Measurements from ENCODE around the gene SCGB2A2.

Gene SCGB2A2

DNA sequence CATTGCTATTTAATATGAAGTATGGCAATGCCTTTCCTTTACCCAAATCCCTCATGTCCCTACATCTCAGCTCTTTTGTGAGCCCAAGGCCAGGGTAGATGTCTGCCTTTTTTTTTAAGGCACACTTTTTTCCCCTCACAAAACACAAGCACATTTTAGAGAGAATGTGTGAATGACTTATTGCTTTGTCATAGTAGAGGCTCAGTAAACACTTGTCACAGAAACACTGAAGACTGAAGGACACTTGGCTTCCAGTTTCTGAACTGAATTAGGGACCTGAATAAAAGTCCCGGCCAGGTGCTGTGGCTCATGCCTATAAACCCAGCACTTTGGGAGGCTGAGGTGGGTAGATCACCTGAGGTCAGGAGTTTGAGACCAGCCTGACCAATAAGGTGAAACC is 2.9 kb upstream of the SCGB2A2 start:
- Histone ChIP-seq H3K27me3 (peaks cover 70% of the 10 kb centered on the region), H3K27ac (no peak overlapping the region), H3K4me3 (ENCODE audit: low read depth in 1 of 2, low read length in 1 of 2) (no peak overlapping the region), H3K36me3 (no peaks in the 10 kb centered on the region), H3K4me1 (ENCODE audit: control insufficient read depth in 1 of 2, insufficient read depth in 1 of 2, low read depth in 1 of 2, low read length in 1 of 2) (no peaks in the 10 kb centered on the region), H3K9me3 (no peaks in the 10 kb centered on the region)
- TF ChIP-seq, protein P1, sequence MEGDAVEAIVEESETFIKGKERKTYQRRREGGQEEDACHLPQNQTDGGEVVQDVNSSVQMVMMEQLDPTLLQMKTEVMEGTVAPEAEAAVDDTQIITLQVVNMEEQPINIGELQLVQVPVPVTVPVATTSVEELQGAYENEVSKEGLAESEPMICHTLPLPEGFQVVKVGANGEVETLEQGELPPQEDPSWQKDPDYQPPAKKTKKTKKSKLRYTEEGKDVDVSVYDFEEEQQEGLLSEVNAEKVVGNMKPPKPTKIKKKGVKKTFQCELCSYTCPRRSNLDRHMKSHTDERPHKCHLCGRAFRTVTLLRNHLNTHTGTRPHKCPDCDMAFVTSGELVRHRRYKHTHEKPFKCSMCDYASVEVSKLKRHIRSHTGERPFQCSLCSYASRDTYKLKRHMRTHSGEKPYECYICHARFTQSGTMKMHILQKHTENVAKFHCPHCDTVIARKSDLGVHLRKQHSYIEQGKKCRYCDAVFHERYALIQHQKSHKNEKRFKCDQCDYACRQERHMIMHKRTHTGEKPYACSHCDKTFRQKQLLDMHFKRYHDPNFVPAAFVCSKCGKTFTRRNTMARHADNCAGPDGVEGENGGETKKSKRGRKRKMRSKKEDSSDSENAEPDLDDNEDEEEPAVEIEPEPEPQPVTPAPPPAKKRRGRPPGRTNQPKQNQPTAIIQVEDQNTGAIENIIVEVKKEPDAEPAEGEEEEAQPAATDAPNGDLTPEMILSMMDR (IDR thresholded peaks at IDR 0.05) = no peak

DNA sequence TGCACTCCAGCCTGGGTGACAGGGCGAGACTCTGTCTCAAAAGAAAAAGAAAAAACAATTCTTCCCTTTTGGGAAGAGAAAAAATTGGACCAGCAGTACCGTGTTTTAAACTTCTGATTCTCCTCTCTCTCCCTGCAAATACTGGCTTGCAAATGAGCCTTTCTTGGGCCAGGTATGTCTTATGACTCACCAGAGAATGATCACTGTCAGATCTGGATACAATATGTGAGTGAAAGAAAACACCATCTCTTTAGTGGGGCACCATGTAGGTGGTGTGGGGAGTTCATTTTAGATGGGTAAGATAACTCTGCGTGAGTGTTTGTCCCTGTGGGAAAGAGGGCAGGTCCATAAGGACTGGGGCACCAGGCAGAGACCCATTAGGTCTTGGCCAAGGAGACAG is 2.4 kb upstream of the SCGB2A2 start:
- H3K4me3 ChIP-seq (ENCODE audit: low read depth in 1 of 2, low read length in 1 of 2) = no peak overlapping the region
- no peak overlapping the region for H3K27ac ChIP-seq
- no peaks in the 10 kb centered on the region for H3K36me3 ChIP-seq
- no peaks in the 10 kb centered on the region for H3K9me3 ChIP-seq
- H3K27me3 ChIP-seq = peaks cover 73% of the 10 kb centered on the region
- no peaks in the 10 kb centered on the region for H3K4me1 ChIP-seq (ENCODE audit: control insufficient read depth in 1 of 2, insufficient read depth in 1 of 2, low read depth in 1 of 2, low read length in 1 of 2)
- TF ChIP-seq, protein P1 (IDR thresholded peaks at IDR 0.05) = no peak

DNA sequence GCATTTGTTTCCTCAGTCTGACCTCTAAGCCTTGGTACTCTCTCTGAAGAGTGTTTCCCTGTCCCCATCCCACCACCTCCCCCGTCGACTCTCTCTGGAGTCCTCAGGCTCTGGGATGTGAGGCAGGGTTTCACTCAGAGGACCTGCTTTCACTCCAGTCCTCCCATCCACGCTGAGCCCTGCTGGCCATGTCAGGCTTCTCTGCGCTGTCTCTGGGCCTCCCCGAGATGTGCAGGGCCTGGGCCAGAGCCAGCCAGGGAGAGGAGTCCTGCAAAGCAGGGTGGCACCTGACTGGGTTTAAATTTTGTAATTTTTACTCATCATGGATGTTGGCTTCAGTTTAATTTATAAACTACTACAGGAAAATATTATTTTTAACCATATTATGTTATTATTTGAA is 3.3 kb downstream of the SCGB2A2 start:
- H3K27ac ChIP-seq = no peak overlapping the region
- no peaks in the 10 kb centered on the region for H3K36me3 ChIP-seq
- H3K9me3 ChIP-seq = no peaks in the 10 kb centered on the region
- TF ChIP-seq, protein P1 (IDR thresholded peaks at IDR 0.05) = no peak
- peaks cover 52% of the 10 kb centered on the region for H3K27me3 ChIP-seq
- no peak overlapping the region for H3K4me3 ChIP-seq (ENCODE audit: low read depth in 1 of 2, low read length in 1 of 2)
- H3K4me1 ChIP-seq (ENCODE audit: control insufficient read depth in 1 of 2, insufficient read depth in 1 of 2, low read depth in 1 of 2, low read length in 1 of 2) = no peaks in the 10 kb centered on the region

DNA sequence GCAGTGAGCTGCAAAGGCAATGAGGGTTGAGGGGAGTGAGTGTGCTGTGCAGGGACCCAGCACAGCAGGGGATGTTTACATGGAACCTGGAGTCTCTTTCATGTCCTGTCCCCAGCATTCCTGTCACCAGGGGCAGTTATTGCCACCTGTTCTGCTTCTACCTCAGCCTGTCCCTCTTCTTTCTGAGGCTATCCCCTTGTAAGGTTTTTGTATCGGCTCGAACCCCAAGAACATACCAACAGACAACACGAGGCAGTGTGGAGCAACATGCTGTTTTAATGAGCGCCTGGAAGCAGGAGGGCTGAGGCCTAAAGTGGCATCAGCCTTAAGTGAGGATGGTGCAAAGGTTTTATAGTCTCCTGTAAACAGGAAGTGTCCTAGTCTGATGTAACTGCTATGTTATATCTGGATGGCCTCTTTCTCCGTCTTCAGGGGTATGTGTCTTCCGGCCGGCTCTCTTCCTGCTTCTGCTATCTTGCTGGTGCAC is 3.9 kb downstream of the SCGB2A2 start:
- TF ChIP-seq, protein P1 (IDR thresholded peaks at IDR 0.05) = no peak
- no peak overlapping the region for H3K4me3 ChIP-seq (ENCODE audit: low read depth in 1 of 2, low read length in 1 of 2)
- H3K27ac ChIP-seq = no peak overlapping the region
- H3K9me3 ChIP-seq = no peaks in the 10 kb centered on the region
- H3K36me3 ChIP-seq = no peaks in the 10 kb centered on the region
- H3K27me3 ChIP-seq = peaks cover 47% of the 10 kb centered on the region
- H3K4me1 ChIP-seq (ENCODE audit: control insufficient read depth in 1 of 2, insufficient read depth in 1 of 2, low read depth in 1 of 2, low read length in 1 of 2) = no peaks in the 10 kb centered on the region

DNA sequence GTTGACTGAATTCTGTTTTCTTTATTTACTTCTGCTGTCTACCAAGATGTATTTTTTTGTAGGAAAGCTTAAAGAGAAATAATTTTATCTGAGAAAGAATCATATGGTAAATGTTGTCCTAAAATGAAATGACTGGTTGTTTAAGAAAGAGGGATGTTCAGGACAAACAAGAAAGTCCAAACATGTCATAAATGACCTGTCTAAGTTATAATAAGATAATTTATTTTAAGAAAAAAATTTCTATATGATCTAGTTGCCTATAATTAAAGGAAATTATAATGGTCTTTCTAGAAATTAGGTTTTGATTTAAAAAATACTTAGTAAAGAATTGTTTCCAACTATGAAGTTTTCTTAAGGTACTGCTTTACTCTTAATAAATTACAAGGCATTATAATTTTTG is 10.5 kb downstream of the SCGB2A2 start:
- Histone ChIP-seq H3K36me3 (no peaks in the 10 kb centered on the region), H3K4me1 (ENCODE audit: control insufficient read depth in 1 of 2, insufficient read depth in 1 of 2, low read depth in 1 of 2, low read length in 1 of 2) (no peaks in the 10 kb centered on the region), H3K9me3 (no peaks in the 10 kb centered on the region), H3K4me3 (ENCODE audit: low read depth in 1 of 2, low read length in 1 of 2) (no peak overlapping the region), H3K27ac (no peak overlapping the region), H3K27me3 (peaks cover 24% of the 10 kb centered on the region)
- TF ChIP-seq, protein P1 (IDR thresholded peaks at IDR 0.05) = no peak

DNA sequence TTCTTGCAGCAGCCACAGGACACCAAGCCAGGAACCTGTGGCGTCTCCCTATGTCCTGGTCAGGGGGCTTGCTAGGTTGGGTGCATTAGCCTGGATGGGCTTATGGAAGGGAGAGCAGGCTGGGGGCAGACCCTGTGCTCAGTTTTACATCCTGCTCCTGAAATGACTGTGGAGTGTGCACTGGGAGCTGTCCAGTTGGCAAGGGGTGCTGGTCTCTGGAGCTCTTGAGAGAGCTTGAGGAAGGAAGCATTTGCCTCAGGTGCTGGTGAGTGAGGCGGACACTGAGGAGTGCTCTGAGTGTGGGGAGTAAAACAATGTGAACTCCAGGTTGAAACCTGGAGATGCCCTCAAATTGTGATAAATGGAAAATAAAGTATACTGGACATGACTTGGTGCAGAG is 25.5 kb downstream of the SCGB2A2 start:
- Histone ChIP-seq H3K36me3 (no peaks in the 10 kb centered on the region), H3K4me3 (ENCODE audit: low read depth in 1 of 2, low read length in 1 of 2) (no peak overlapping the region), H3K9me3 (no peaks in the 10 kb centered on the region), H3K27ac (no peak overlapping the region), H3K27me3 (peaks cover 49% of the 10 kb centered on the region), H3K4me1 (ENCODE audit: control insufficient read depth in 1 of 2, insufficient read depth in 1 of 2, low read depth in 1 of 2, low read length in 1 of 2) (no peaks in the 10 kb centered on the region)
- TF ChIP-seq, protein P1 (IDR thresholded peaks at IDR 0.05) = no peak
